Embryonic facial prominence (tissue), 1 donor: ENCODE results near the gene GTF3C4.
A peak's percentile ranks its signal among the peaks of the same experiment; 100 is the strongest.

Experiments used
- DNase-seq: peaks from one replicate; pipeline ENCODE4 v3.0.0-alpha.2; 2016; ENCODE audit errors: extremely low spot score

GTF3C4 gene

GRCh38 chr9:132647355-132647754 is 22.9 kb upstream of the GTF3C4 start:
- DNase-seq: no peak

- no peak for DNase-seq
Observed at GRCh38 chr9:132647806-132648205, 22.5 kb upstream of the GTF3C4 start.

- DNase-seq: no peak
Observed at GRCh38 chr9:132648283-132648682, 22.0 kb upstream of the GTF3C4 start.

GRCh38 chr9:132648685-132649084 is 21.6 kb upstream of the GTF3C4 start:
- DNase-seq: no peak

- no peak for DNase-seq
Observed at GRCh38 chr9:132651259-132651658, 19.0 kb upstream of the GTF3C4 start.

- no peak for DNase-seq
Observed at GRCh38 chr9:132656299-132656698, 14.0 kb upstream of the GTF3C4 start.

- DNase-seq: no peak
Observed at GRCh38 chr9:132662152-132662945, 7.9 kb upstream of the GTF3C4 start.

GRCh38 chr9:132663117-132663516 is 7.1 kb upstream of the GTF3C4 start:
- no peak for DNase-seq

- DNase-seq: no peak
Observed at GRCh38 chr9:132663851-132664250, 6.4 kb upstream of the GTF3C4 start.

- peak; percentile 43 for DNase-seq
Observed at GRCh38 chr9:132669319-132669697, 956 bp upstream of the GTF3C4 start.

- peak; percentile 37 for DNase-seq
Observed at GRCh38 chr9:132669698-132670456, 387 bp upstream of the GTF3C4 start, which contains the start of gene DDX31. Gene DDX31 (minus strand): TSS chr9:132669983. CDS start chr9:132669934, 49 bp downstream.

GRCh38 chr9:132671620-132672412 is 1.6 kb downstream of the GTF3C4 start:
- no peak for DNase-seq

GRCh38 chr9:132672413-132672690 is 2.1 kb downstream of the GTF3C4 start:
- no peak for DNase-seq

- no peak for DNase-seq
Observed at GRCh38 chr9:132673355-132673754, 3.1 kb downstream of the GTF3C4 start.

- no peak for DNase-seq
Observed at GRCh38 chr9:132674485-132674884, 4.2 kb downstream of the GTF3C4 start.

- DNase-seq: no peak
Observed at GRCh38 chr9:132677976-132678375, 7.7 kb downstream of the GTF3C4 start.

GRCh38 chr9:132679946-132680625 is 9.8 kb downstream of the GTF3C4 start:
- no peak for DNase-seq

- DNase-seq: no peak
Observed at GRCh38 chr9:132681561-132681960, 11.3 kb downstream of the GTF3C4 start.

- DNase-seq: no peak
Observed at GRCh38 chr9:132683873-132684272, 13.6 kb downstream of the GTF3C4 start.

GRCh38 chr9:132690696-132691095 is 20.4 kb downstream of the GTF3C4 start:
- DNase-seq: no peak

- no peak for DNase-seq
Observed at GRCh38 chr9:132694144-132694543, 23.9 kb downstream of the GTF3C4 start.

GRCh38 chr9:132697230-132697629 is 27.0 kb downstream of the GTF3C4 start:
- no peak for DNase-seq
